K562 (cell line): ENCODE results near the gene SGSH. TPM values are rescaled to one million over a fixed set of nuclear protein-coding genes. Genes with fewer than 3 reads are reported as not detected.

Experiments
- BRD9 ChIP-seq: fragments of 450-650 bp; IDR thresholded peaks from 2 replicates; pipeline ENCODE4 v1.6.1; 2018; ENCODE audit warnings: low read depth; ENCODE audit not compliant: partially characterized antibody
- CBFA2T2 ChIP-seq: fragments of 450-650 bp; conservative IDR thresholded peaks from 2 replicates; pipeline ENCODE4 v1.6.1; 2017; ENCODE audit warnings: mild to moderate bottlenecking
- CREB1 ChIP-seq, 2 experiments: sonication (generic) in 1 of 2; formaldehyde crosslinking in 1 of 2; IDR thresholded peaks; 2 replicates each; pipeline versions ENCODE4 v1.6.1 to v1.8.0; 2012 to 2022; ENCODE audit warnings: inconsistent platforms in 1 of 2, mild to moderate bottlenecking in 1 of 2, missing genetic modification reagents in 1 of 2, moderate library complexity in 1 of 2
- HDAC3 ChIP-seq: fragments of 450-650 bp; IDR thresholded peaks from 2 replicates; pipeline ENCODE4 v1.6.1; 2018; ENCODE audit warnings: borderline replicate concordance, mild to moderate bottlenecking, moderate library complexity; ENCODE audit not compliant: partially characterized antibody
- KLF13 ChIP-seq: fragments of 450-650 bp; IDR thresholded peaks from 2 replicates; pipeline ENCODE4 v1.6.1; 2016; ENCODE audit warnings: missing genetic modification characterization, low read depth, mild to moderate bottlenecking, missing compliant biosample characterization, moderate library complexity, borderline replicate concordance
- PRMT5 ChIP-seq: sonication (generic); formaldehyde crosslinking; IDR thresholded peaks from 2 replicates; pipeline ENCODE4 v1.5.0; 2020; ENCODE audit warnings: missing genetic modification reagents
- PURB ChIP-seq: sonication (generic); formaldehyde crosslinking; IDR thresholded peaks from 2 replicates; pipeline ENCODE4 v1.9.0; 2021; ENCODE audit warnings: low read depth, mild to moderate bottlenecking, missing genetic modification reagents
- SMARCA4 ChIP-seq: fragments of 450-650 bp; IDR thresholded peaks from 2 replicates; pipeline ENCODE4 v1.6.1; 2016
- TAF7 ChIP-seq: fragments of 450-650 bp; IDR thresholded peaks from 2 replicates; pipeline ENCODE4 v1.6.1; 2016; ENCODE audit warnings: missing genetic modification characterization, missing compliant biosample characterization
- polyA plus RNA-seq, 8 experiments: library from polyadenylated mRNA; depleted of rRNA in 4 of 8; stranded (reverse) in 5 of 8; unstranded in 3 of 8; fragments of >200 nt; fragmentation: Nextera tagmentation in 2 of 8; fragmentation: Illumina TruSeq in 1 of 8; extraction: Ambion mirVana in 2 of 8; extraction: Trizol in 1 of 8; gene quantifications; 2 replicates each; pipeline versions ENCODE4 v1.2.1 to v1.2.3, GENCODE V29; 2011 to 2014; ENCODE audit warnings: inconsistent platforms in 1 of 8, missing spikeins in 1 of 8
- total RNA-seq, 7 experiments: library from RNA; depleted of rRNA in 6 of 7; stranded (reverse); fragments of >200 nt in 6 of 7; fragmentation: Illumina TruSeq in 2 of 7; extraction: Trizol in 2 of 7; gene quantifications; 2 replicates each; pipeline versions ENCODE4 v1.2.1 to v1.2.3, GENCODE V29; 2011 to 2021; ENCODE audit warnings: low replicate concordance in 1 of 7
- TF ChIP-seq, protein P1 (sequence below): fragments of 250-450 bp; sonication (Bioruptor Pico); IDR thresholded peaks from 2 replicates; pipeline ENCODE4 v1.5.0; 2020; ENCODE audit warnings: mild to moderate bottlenecking
- TF ChIP-seq, protein P2 (sequence below): fragments of 150-350 bp; conservative IDR thresholded peaks from 2 replicates; pipeline ENCODE4 v1.6.1; 2014; ENCODE audit warnings: low read length
- TF ChIP-seq, protein P3 (sequence below), 2 experiments: fragments of 450-650 bp in 1 of 2; sonication (generic) in 1 of 2; formaldehyde crosslinking in 1 of 2; IDR thresholded peaks; 2 replicates each; pipeline versions ENCODE4 v1.7.1 to v1.9.0; 2016 to 2022; ENCODE audit warnings: inconsistent platforms in 1 of 2, mild to moderate bottlenecking in 1 of 2, missing genetic modification reagents in 1 of 2

The SGSH gene
- total and polyA plus RNA-seq, 9 of the 15 experiments (the other 6 are each of a cell fraction or from before 2014, with no cell fraction given): 0.25 to 15.7 (median 4.9) TPM

DNA sequence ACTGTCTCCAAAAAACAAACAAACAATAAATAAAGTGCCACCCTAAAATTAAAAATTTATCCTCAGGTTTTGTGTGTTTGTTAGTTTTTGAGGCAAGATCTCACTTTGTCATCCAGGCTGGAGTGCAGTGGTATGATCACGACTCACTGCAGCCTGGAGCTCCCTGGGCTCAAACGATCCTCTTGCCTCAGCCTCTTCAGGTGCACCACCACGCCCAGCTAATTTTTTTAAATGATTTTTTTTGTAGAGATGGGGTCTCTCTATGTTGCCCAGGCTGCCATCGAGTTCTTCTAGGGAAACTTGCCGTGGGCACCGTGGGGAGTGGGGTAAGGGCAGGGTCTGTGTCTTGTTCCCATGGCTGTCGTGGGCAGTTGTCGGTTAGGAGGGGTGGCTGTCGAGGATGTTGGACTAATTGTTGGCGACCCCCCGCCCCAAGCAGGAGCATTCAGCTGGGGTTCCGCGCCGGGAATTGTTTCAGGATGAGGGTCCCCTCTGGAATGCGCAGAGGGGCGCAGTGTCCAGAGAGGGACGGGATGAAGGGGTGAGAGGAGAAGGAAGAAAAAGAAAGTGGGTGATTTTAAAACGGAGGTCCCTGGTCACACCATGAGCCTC, 39.4 kb upstream of the SGSH start (continued):
- TF ChIP-seq, protein P1, sequence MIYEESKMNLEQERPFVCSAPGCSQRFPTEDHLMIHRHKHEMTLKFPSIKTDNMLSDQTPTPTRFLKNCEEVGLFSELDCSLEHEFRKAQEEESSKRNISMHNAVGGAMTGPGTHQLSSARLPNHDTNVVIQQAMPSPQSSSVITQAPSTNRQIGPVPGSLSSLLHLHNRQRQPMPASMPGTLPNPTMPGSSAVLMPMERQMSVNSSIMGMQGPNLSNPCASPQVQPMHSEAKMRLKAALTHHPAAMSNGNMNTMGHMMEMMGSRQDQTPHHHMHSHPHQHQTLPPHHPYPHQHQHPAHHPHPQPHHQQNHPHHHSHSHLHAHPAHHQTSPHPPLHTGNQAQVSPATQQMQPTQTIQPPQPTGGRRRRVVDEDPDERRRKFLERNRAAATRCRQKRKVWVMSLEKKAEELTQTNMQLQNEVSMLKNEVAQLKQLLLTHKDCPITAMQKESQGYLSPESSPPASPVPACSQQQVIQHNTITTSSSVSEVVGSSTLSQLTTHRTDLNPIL (CRISPR knock-in tag): no peak
- TF ChIP-seq, protein P2, sequence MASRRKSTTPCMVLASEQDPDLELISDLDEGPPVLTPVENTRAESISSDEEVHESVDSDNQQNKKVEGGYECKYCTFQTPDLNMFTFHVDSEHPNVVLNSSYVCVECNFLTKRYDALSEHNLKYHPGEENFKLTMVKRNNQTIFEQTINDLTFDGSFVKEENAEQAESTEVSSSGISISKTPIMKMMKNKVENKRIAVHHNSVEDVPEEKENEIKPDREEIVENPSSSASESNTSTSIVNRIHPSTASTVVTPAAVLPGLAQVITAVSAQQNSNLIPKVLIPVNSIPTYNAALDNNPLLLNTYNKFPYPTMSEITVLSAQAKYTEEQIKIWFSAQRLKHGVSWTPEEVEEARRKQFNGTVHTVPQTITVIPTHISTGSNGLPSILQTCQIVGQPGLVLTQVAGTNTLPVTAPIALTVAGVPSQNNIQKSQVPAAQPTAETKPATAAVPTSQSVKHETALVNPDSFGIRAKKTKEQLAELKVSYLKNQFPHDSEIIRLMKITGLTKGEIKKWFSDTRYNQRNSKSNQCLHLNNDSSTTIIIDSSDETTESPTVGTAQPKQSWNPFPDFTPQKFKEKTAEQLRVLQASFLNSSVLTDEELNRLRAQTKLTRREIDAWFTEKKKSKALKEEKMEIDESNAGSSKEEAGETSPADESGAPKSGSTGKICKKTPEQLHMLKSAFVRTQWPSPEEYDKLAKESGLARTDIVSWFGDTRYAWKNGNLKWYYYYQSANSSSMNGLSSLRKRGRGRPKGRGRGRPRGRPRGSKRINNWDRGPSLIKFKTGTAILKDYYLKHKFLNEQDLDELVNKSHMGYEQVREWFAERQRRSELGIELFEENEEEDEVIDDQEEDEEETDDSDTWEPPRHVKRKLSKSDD: no peak
- no peak for TF ChIP-seq KLF13 (tag)
- no peak for TF ChIP-seq TAF7 (tag)
- TF ChIP-seq PURB (CRISPR knock-in tag): no peak
- TF ChIP-seq, protein P3, sequence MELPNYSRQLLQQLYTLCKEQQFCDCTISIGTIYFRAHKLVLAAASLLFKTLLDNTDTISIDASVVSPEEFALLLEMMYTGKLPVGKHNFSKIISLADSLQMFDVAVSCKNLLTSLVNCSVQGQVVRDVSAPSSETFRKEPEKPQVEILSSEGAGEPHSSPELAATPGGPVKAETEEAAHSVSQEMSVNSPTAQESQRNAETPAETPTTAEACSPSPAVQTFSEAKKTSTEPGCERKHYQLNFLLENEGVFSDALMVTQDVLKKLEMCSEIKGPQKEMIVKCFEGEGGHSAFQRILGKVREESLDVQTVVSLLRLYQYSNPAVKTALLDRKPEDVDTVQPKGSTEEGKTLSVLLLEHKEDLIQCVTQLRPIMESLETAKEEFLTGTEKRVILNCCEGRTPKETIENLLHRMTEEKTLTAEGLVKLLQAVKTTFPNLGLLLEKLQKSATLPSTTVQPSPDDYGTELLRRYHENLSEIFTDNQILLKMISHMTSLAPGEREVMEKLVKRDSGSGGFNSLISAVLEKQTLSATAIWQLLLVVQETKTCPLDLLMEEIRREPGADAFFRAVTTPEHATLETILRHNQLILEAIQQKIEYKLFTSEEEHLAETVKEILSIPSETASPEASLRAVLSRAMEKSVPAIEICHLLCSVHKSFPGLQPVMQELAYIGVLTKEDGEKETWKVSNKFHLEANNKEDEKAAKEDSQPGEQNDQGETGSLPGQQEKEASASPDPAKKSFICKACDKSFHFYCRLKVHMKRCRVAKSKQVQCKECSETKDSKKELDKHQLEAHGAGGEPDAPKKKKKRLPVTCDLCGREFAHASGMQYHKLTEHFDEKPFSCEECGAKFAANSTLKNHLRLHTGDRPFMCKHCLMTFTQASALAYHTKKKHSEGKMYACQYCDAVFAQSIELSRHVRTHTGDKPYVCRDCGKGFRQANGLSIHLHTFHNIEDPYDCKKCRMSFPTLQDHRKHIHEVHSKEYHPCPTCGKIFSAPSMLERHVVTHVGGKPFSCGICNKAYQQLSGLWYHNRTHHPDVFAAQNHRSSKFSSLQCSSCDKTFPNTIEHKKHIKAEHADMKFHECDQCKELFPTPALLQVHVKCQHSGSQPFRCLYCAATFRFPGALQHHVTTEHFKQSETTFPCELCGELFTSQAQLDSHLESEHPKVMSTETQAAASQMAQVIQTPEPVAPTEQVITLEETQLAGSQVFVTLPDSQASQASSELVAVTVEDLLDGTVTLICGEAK (IDR thresholded peaks at IDR 0.05): 0 out of 2 replicates have a peak, but pooled peaks have one; percentile 24
- TF ChIP-seq, protein P3 (CRISPR knock-in tag; IDR thresholded peaks at IDR 0.05): no peak
- no peak for TF ChIP-seq PRMT5 (CRISPR knock-in tag)
- no peak for TF ChIP-seq CBFA2T2
- 0 out of 2 replicates have a peak, but pooled peaks have one; percentile 21 for TF ChIP-seq SMARCA4
- TF ChIP-seq BRD9: peak; percentile 20
- no peak for TF ChIP-seq HDAC3
- no peak for TF ChIP-seq CREB1 (IDR thresholded peaks at IDR 0.05)
- TF ChIP-seq CREB1 (CRISPR knock-in tag; IDR thresholded peaks at IDR 0.05): peak; percentile 11; the same call in 1 of the 2 replicates
